Endothelial cell of umbilical vein (primary cell): Measurements from ENCODE around the gene AIG1. TPM values are rescaled to one million over a fixed set of nuclear protein-coding genes. Genes with fewer than 3 reads are reported as not detected.

Source experiments
- BruUV-seq: library from RNA; stranded (reverse); fragments of 400-500 nt; replicated peaks from 2 replicates; lab custom pipeline; 2021; lab: Mats Ljungman, UMichigan
- CTCF ChIA-PET: fragments of 300-600, 350-600 bp; sonication (Branson Sonifier 250); formaldehyde crosslinking; loops from one replicate; lab custom pipeline; 2021; ENCODE audit warnings: antibody characterized with exemption, inconsistent platforms; lab: Charles Lee
- POLR2A ChIA-PET: fragments of 300-600, 350-600 bp; sonication (Branson Sonifier 250); formaldehyde crosslinking; loops from one replicate; lab custom pipeline; 2021; ENCODE audit warnings: antibody characterized with exemption, inconsistent platforms; lab: Charles Lee
- DNase-seq: peaks from one replicate; pipeline ENCODE4 v3.0.0-alpha.2; 2011; ENCODE audit warnings: low read depth, low spot score
- FAIRE-seq: peaks from 2 replicates; lab custom pipeline; 2011; peaks lifted over from hg19 to GRCh38; lab: Jason Lieb, UNC
- H2AFZ ChIP-seq: 2 replicates; pipeline ENCODE4 v1.6.0; 2012; ENCODE audit warnings: low read depth, low read length, control low read depth, inconsistent platforms
- H3K27ac ChIP-seq: 2 replicates; pipeline ENCODE4 v1.5.1; 2011; ENCODE audit warnings: low read depth, mild to moderate bottlenecking, control low read depth, low read length, moderate library complexity; ENCODE audit not compliant: insufficient read depth
- H3K27me3 ChIP-seq, 2 experiments: 2 replicates each; pipeline versions ENCODE4 v1.6.0 to v1.6.1; 2011; ENCODE audit warnings: low read length in 2 of 2, mixed read lengths in 1 of 2; ENCODE audit not compliant: control insufficient read depth in 2 of 2, insufficient read depth in 2 of 2
- H3K36me3 ChIP-seq, 2 experiments: 2 replicates in 1 of 2; 3 replicates in 1 of 2; pipeline ENCODE4 v1.5.1; 2011; ENCODE audit warnings: low read length in 2 of 2, mild to moderate bottlenecking in 1 of 2, moderate library complexity in 1 of 2; ENCODE audit not compliant: control insufficient read depth in 2 of 2, insufficient read depth in 2 of 2; ENCODE audit errors: extremely low read depth in 1 of 2
- H3K4me1 ChIP-seq: 3 replicates; pipeline ENCODE4 v1.5.1; 2011; ENCODE audit warnings: mild to moderate bottlenecking, low read length; ENCODE audit not compliant: control insufficient read depth, insufficient read depth; ENCODE audit errors: extremely low read depth
- H3K4me2 ChIP-seq: 2 replicates; pipeline ENCODE4 v1.6.1; 2011; ENCODE audit warnings: low read length, control low read depth, mixed read lengths; ENCODE audit not compliant: insufficient read depth
- H3K4me3 ChIP-seq, 3 experiments: fragments of 200-600 bp in 1 of 3; sonication (generic), shearing (Covaris generic) in 1 of 3; replicated peaks in 1 of 3; 2 replicates each; pipeline ENCODE4 v1.5.1; 2011 to 2016; ENCODE audit warnings: control low read depth in 3 of 3, low read length in 3 of 3, mild to moderate bottlenecking in 2 of 3, inconsistent platforms in 1 of 3, low read depth in 1 of 3, moderate library complexity in 1 of 3; ENCODE audit not compliant: insufficient read depth in 1 of 3
- H3K79me2 ChIP-seq: 2 replicates; pipeline ENCODE4 v1.6.0; 2012; ENCODE audit warnings: low read length, inconsistent platforms; ENCODE audit not compliant: control insufficient read depth, insufficient read depth
- H3K9ac ChIP-seq: replicated peaks from 2 replicates; pipeline ENCODE3; 2011; ENCODE audit warnings: low read length, control low read depth; ENCODE audit not compliant: insufficient read depth; ENCODE audit errors: extremely low read depth
- H3K9me1 ChIP-seq: replicated peaks from 3 replicates; pipeline ENCODE4 v1.6.0; 2011; ENCODE audit warnings: mild to moderate bottlenecking, low read length; ENCODE audit not compliant: control insufficient read depth, insufficient read depth; ENCODE audit errors: extremely low read depth
- H3K9me3 ChIP-seq: replicated peaks from 2 replicates; pipeline ENCODE4 v1.5.1; 2012; ENCODE audit warnings: low read length, inconsistent platforms; ENCODE audit not compliant: control insufficient read depth, insufficient read depth
- H4K20me1 ChIP-seq: replicated peaks from 2 replicates; pipeline ENCODE3; 2011; ENCODE audit warnings: mild to moderate bottlenecking, low read length; ENCODE audit not compliant: control insufficient read depth, insufficient read depth; ENCODE audit errors: extremely low read depth
- EZH2 ChIP-seq: IDR thresholded peaks from 2 replicates; pipeline ENCODE4 v1.6.1; 2012; ENCODE audit warnings: borderline replicate concordance, low read depth, mild to moderate bottlenecking, moderate library complexity, low read length, inconsistent platforms; ENCODE audit not compliant: severe bottlenecking
- FOS ChIP-seq: IDR thresholded peaks from 2 replicates; pipeline ENCODE4 v1.6.1; 2011; ENCODE audit warnings: mild to moderate bottlenecking, low read length, moderate library complexity, borderline replicate concordance; ENCODE audit not compliant: insufficient read depth
- GATA2 ChIP-seq: IDR thresholded peaks from 2 replicates; pipeline ENCODE4 v1.7.0; 2011; ENCODE audit warnings: low read depth, mild to moderate bottlenecking, moderate library complexity, mixed read lengths, low read length; ENCODE audit not compliant: insufficient read length, insufficient read depth
- JUN ChIP-seq: IDR thresholded peaks from 2 replicates; pipeline ENCODE4 v1.6.1; 2011; ENCODE audit warnings: borderline replicate concordance, low read depth; ENCODE audit not compliant: insufficient read length, insufficient read depth
- MYC ChIP-seq: IDR thresholded peaks from one replicate; pipeline ENCODE4 v1.6.1; 2011; ENCODE audit warnings: mild to moderate bottlenecking, low read depth, low read length
- POLR2A ChIP-seq: IDR thresholded peaks from 2 replicates; pipeline ENCODE4 v1.6.1; 2012; ENCODE audit warnings: low read depth, mild to moderate bottlenecking, control low read depth, low read length
- POLR2AphosphoS5 ChIP-seq: IDR thresholded peaks from 2 replicates; pipeline ENCODE4 v1.6.1; 2012; ENCODE audit warnings: low read depth, mild to moderate bottlenecking, control low read depth, low read length, moderate library complexity; ENCODE audit not compliant: insufficient read depth
- dilution Hi-C: fragments of 300-500 bp; cut with MboI; formaldehyde crosslinking; loops from one replicate; pipeline ENCODE4 v1.15.0; 2019; ENCODE audit warnings: low sequenced_read_pairs; ENCODE audit not compliant: extremely low pct_ligation_motif_present
- intact Hi-C: fragments of 100-400 bp; cut with micrococcal nuclease; formaldehyde crosslinking; loops from one replicate; pipeline ENCODE4 v1.10.0; 2022
- polyA plus RNA-seq, 4 experiments: library from polyadenylated mRNA; depleted of rRNA in 3 of 4; stranded (reverse) in 3 of 4; unstranded in 1 of 4; fragments of >200 nt; gene quantifications; 2 replicates each; pipeline versions ENCODE4 v1.2.1 to v1.2.3, GENCODE V29; 2011 to 2012; ENCODE audit warnings: missing spikeins in 1 of 4
- total RNA-seq: library from RNA; stranded (reverse); gene quantifications from 2 replicates; pipeline ENCODE4 v1.2.3, GENCODE V29; 2021
- TF ChIP-seq, protein P1 (sequence below), 2 donors: IDR thresholded peaks; 1 replicate in 1 of 2; 2 replicates in 1 of 2; pipeline ENCODE4 v1.5.1; 2011; ENCODE audit warnings: low read length in 2 of 2, mild to moderate bottlenecking in 2 of 2, moderate library complexity in 2 of 2, control low read depth in 1 of 2, inconsistent platforms in 1 of 2, low read depth in 1 of 2; ENCODE audit not compliant: insufficient read depth in 1 of 2; ENCODE audit errors: extremely low read depth in 1 of 2
- TF ChIP-seq, protein P2 (sequence below): IDR thresholded peaks from 2 replicates; pipeline ENCODE4 v1.6.1; 2011; ENCODE audit not compliant: insufficient read depth, insufficient read length

AIG1 gene
- total and polyA plus RNA-seq, 2 donors (not counting 3 experiments of a cell fraction or from before 2014, with no cell fraction given), result 17.7 to 22.7 TPM

- BruUV-seq, result no TSS peak
- Histone ChIP-seq H4K20me1 (no peaks in the 10 kb centered on the region), H3K27ac (no peak overlapping the region), H3K4me1 (no peaks in the 10 kb centered on the region), H3K27me3 (no peaks in the 10 kb centered on the region), H2AFZ (no peak overlapping the region), H3K9me1 (no peaks in the 10 kb centered on the region), H3K79me2 (no peaks in the 10 kb centered on the region), H3K4me3 (no peak overlapping the region), H3K4me2 (no peak overlapping the region), H3K9me3 (no peaks in the 10 kb centered on the region), H3K36me3 (no peaks in the 10 kb centered on the region), H3K9ac (no peak overlapping the region)
- dilution Hi-C loops (no loop called here), intact Hi-C loops (no loop called here)
- FAIRE-seq, result no peak
- POLR2A ChIA-PET, result no interaction called here
- DNase-seq, result no peak
- TF ChIP-seq, protein P1, sequence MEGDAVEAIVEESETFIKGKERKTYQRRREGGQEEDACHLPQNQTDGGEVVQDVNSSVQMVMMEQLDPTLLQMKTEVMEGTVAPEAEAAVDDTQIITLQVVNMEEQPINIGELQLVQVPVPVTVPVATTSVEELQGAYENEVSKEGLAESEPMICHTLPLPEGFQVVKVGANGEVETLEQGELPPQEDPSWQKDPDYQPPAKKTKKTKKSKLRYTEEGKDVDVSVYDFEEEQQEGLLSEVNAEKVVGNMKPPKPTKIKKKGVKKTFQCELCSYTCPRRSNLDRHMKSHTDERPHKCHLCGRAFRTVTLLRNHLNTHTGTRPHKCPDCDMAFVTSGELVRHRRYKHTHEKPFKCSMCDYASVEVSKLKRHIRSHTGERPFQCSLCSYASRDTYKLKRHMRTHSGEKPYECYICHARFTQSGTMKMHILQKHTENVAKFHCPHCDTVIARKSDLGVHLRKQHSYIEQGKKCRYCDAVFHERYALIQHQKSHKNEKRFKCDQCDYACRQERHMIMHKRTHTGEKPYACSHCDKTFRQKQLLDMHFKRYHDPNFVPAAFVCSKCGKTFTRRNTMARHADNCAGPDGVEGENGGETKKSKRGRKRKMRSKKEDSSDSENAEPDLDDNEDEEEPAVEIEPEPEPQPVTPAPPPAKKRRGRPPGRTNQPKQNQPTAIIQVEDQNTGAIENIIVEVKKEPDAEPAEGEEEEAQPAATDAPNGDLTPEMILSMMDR (IDR thresholded peaks at IDR 0.05; ENCODE audit: extremely low read depth in 1 of 2, insufficient read depth in 1 of 2, low read depth in 1 of 2, low read length in 2 of 2), result no peak
- TF ChIP-seq FOS (no peak), GATA2 (no peak), MYC (no peak), POLR2A (no peak), JUN (no peak), EZH2 (no peak), POLR2AphosphoS5 (no peak)
- TF ChIP-seq, protein P2, sequence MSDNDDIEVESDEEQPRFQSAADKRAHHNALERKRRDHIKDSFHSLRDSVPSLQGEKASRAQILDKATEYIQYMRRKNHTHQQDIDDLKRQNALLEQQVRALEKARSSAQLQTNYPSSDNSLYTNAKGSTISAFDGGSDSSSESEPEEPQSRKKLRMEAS, result no peak
- CTCF ChIA-PET, result no interaction called here
Observed at GRCh38 chr6:143298071-143298470, 237.4 kb downstream of the AIG1 start.
